GM20431 (cell line): ENCODE results near the gene ST6GALNAC1.

Experiments used
- in situ Hi-C: fragments of 300-500 bp; cut with MseI, MboI; formaldehyde crosslinking; loops from one replicate; pipeline ENCODE4 v1.15.0; 2020; ENCODE audit warnings: low sequenced_read_pairs; ENCODE audit not compliant: unreplicated experiment

The ST6GALNAC1 gene

GRCh38 chr17:76676629-76677028 is 33.1 kb upstream of the ST6GALNAC1 start:
- in situ Hi-C loops: no loop called here

DNA sequence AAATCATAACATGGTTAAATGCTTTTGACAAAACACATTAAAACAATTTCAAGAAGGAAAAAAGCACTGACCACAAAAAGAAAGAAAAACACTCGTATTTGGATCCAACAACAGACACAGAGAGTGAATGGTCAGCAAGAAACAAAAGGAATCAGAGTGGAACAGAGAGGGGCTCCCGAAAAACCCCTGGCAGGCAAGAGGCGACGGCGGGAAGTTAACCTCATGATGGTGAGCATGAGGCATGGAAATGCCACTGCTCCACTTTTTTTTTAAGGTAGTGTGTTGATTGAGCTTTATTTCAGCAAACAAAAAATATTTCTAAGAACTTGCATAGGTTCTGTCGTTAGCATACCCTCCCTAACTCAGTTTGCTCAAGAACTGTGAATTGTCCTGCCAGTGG is 32.1 kb upstream of the ST6GALNAC1 start:
- in situ Hi-C loops: no loop called here

DNA sequence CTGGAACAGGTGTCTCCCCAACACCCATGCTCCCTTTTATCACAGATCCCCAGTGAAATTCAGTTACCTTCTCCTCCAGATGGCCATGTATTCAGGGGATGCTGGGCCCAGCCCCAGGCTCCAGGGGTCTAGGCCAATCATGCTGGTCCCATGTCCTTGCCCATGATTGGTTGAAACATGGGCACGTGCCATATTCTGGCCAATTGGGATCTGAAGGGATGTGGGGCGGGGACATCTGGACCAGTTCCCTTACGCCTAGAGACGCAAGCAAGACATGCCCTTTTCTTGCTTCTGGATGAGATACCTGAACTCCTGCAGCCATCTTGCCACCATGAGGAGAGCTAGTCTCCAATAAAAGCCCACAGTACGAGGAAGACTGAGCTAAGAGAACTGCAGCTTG is 31.0 kb upstream of the ST6GALNAC1 start:
- in situ Hi-C loops: no loop called here

DNA sequence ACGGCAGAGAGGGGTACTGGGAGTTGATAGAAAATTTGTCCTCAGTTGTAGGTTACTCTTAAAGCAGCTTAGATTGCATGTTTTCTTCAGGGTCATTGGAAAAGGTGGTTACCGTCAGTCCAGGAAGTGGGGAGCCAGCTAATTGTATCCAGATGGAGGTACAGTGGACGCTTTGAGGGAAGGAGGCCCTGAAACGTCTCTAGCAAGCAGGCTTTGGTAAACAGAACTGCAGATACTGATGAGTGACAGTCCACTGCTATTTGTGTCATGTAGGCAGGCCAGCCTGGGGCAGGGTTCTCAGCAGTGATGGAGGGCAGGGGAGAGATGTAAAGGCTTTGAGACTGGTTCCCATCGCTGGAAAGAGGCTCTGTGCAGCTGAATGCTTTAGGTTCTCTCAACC is 30.2 kb upstream of the ST6GALNAC1 start:
- in situ Hi-C loops: no loop called here

DNA sequence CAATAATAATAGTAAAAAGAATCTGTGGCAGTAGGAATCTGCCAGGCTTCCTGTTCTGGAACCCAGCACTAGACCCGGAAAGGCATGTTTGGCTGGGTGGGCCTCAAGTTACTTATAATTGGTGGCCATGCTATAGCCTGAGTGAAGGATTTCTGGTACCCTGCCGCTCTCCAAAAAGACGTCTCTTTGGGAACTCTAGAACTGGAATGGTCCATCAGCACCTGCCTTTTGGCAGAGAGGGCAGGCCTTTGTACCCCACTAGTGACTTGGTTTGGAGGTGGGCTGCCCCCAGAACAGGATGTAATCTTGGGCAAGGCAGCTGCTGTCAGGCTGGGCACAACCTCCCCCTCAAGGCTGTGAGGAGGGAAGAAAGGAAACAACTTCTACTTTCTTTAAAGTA is 29.3 kb upstream of the ST6GALNAC1 start:
- in situ Hi-C loops: no loop called here

GRCh38 chr17:76672270-76672851 is 28.8 kb upstream of the ST6GALNAC1 start:
- in situ Hi-C loops: no loop called here

GRCh38 chr17:76671912-76672262 is 28.3 kb upstream of the ST6GALNAC1 start:
- in situ Hi-C loops: no loop called here

- in situ Hi-C loops: no loop called here
Measured at GRCh38 chr17:76671123-76671911, 27.8 kb upstream of the ST6GALNAC1 start.

- in situ Hi-C loops: no loop called here
Measured at GRCh38 chr17:76670718-76671122, 27.2 kb upstream of the ST6GALNAC1 start.

- in situ Hi-C loops: no loop called here
Measured at GRCh38 chr17:76670020-76670717, 26.6 kb upstream of the ST6GALNAC1 start.

DNA sequence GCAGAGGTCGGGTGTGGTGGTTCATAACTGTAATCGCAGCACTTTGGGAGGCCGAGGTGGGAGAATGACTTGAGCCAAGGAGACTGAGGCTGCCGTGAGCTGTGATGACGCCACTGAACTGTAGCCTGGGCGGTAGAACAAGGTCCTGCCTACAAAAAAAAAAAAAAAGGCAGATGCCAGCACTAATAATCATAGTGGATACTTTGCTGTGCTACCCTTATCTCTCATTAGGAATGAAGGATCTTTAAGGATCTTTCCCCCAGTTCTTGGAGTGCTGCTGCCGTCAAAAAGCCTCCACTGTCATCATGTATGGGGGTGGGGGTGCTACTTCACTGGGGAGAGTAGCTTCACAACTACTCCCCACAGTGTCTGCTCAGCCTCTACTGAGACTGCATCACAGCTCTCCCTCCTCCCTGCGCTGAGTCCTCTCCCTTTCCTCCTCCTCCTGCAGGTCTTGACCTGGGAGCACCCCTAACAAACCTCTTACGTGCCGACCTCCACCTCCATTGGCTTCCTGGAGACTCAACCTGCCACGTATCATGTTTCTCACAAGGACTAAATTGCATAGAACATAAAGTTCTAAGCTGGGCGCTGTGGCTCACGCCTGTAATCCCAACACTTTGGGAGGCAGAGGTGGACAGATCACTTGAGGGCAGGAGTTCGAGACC is 24.4 kb upstream of the ST6GALNAC1 start:
- in situ Hi-C loops: no loop called here

DNA sequence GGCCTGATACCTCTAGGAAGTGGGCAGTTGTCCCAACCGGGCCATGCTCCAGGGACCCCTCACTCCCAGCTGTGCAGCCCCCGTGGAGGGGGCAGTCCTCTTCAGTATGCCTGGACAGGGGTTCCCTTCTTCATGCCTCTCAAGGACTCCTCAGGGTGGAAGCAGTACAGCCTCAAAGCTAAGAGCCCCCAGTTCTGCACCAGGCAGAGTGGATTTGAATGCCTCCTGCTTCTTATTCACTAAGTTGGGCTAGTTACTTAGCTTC is 23.9 kb upstream of the ST6GALNAC1 start:
- in situ Hi-C loops: no loop called here

- in situ Hi-C loops: no loop called here
Measured at GRCh38 chr17:76660656-76661042, 17.1 kb upstream of the ST6GALNAC1 start.

DNA sequence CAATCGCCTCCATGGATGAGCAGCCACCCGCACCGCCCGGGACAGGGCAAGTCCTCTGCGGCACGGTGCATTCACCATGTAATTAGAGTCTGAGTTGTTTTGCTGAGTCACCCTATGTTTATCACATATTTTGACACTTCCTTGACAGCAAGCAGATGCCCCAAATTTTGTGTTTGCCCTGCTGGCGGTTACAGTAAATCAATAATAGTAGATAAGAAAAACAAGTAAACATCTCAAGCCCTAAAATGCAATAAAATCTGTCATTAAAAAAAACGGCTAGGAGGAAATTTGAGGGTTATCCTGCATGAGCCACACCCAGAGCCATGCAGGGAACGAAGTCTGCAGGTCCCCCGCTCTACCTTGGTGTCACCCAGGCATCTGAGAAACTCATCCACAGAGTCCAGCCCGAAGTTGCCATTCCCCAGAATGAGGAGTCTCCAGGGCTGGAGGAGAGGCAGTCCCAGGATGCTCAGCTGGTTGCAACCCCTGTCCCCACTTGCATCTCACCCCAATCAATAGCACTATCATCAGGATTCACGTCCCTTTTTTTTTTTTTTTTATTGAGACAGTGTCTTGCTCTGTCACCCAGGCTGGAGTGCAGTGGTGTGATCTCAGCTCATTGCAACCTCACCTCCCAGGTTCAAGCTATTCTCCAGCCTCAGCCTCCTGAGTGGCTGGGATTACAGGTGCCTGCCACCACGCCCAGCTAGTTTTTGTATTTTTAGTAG is 16.5 kb upstream of the ST6GALNAC1 start:
- in situ Hi-C loops: no loop called here

- in situ Hi-C loops: no loop called here
Measured at GRCh38 chr17:76658242-76658662, 14.7 kb upstream of the ST6GALNAC1 start.

GRCh38 chr17:76657505-76658241 is 14.1 kb upstream of the ST6GALNAC1 start:
- in situ Hi-C loops: no loop called here

GRCh38 chr17:76654408-76654807 is 10.9 kb upstream of the ST6GALNAC1 start:
- in situ Hi-C loops: no loop called here

GRCh38 chr17:76650504-76650903 is 6.9 kb upstream of the ST6GALNAC1 start:
- in situ Hi-C loops: no loop called here

DNA sequence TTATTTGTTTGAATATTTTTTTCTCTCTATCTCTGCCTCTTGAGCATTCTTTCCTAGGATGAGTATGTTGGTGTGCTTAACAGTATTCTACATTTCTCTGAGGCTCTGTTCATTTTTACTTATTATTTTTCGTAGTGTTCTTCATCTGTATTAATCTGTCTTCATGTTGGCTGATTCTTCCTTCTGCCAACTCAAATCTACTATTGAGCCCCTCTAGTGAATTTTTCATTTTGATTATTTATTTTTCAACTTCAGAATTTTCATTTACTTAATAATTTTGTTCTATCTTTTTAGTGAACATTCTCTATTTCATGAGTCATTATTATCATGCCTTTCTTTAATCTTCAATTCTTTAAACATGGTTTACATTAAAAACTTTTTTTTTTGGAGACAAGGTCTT is 3.2 kb upstream of the ST6GALNAC1 start:
- in situ Hi-C loops: no loop called here

DNA sequence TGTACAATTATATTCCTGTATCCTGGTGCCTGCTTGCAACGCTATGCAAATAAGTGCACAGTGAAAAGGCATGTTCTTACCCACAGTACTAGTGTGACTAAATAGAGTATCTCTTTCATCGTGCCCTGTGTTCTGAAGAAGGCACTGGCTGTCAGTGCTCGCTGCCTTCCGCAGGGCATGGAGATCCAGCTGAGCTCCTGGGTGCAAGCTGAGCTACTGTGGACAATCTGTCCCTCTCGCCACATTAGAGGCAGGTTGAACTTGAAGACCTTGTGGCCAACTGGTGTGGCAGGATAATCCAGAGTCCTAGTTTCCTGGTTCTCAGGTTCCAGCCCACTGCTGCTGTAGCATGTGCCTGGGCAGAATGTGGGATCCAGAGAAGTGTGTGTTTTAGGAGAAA is 1.9 kb upstream of the ST6GALNAC1 start:
- in situ Hi-C loops: no loop called here
